Activated CD8-positive, alpha-beta memory T cell treated with anti-CD3 and anti-CD28 coated beads, Interleukin-2, amount 50 U/mL, for 1 hour (primary cell): ENCODE data around the gene ST6GALNAC4.

ENCODE experiments used
- DNase-seq: peaks from one replicate; pipeline ENCODE4 v3.0.0-alpha.2; 2020; ENCODE audit errors: extremely low read depth

ST6GALNAC4 gene

GRCh38 chr9:127916720-127917581 lies at the start of gene ST6GALNAC4:
TSS of gene ST6GALNAC4 (minus strand) at chr9:127917041. CDS start at chr9:127916419, 622 bp downstream.
- DNase-seq, result peak; percentile 69

GRCh38 chr9:127965953-127966352 lies 49.1 kb upstream of the ST6GALNAC4 start:
- DNase-seq, result no peak

- DNase-seq, result no peak
Observed at GRCh38 chr9:127963359-127964064, 46.7 kb upstream of the ST6GALNAC4 start.

GRCh38 chr9:127963041-127963358 lies 46.2 kb upstream of the ST6GALNAC4 start:
- DNase-seq, result no peak

GRCh38 chr9:127962278-127962677 lies 45.4 kb upstream of the ST6GALNAC4 start:
- DNase-seq, result no peak

GRCh38 chr9:127961613-127962155 lies 44.8 kb upstream of the ST6GALNAC4 start:
- no peak for DNase-seq

- no peak for DNase-seq
Observed at GRCh38 chr9:127961155-127961490, 44.3 kb upstream of the ST6GALNAC4 start.

- DNase-seq, result no peak
Observed at GRCh38 chr9:127960410-127961154, 43.7 kb upstream of the ST6GALNAC4 start.

GRCh38 chr9:127959841-127960409 lies 43.1 kb upstream of the ST6GALNAC4 start:
- DNase-seq, result no peak

GRCh38 chr9:127959398-127959797 lies 42.6 kb upstream of the ST6GALNAC4 start:
- DNase-seq, result no peak

- DNase-seq, result no peak
Observed at GRCh38 chr9:127958728-127959127, 41.9 kb upstream of the ST6GALNAC4 start.

GRCh38 chr9:127955294-127956015 lies 38.6 kb upstream of the ST6GALNAC4 start:
- peak; percentile 79 for DNase-seq

- no peak for DNase-seq
Observed at GRCh38 chr9:127954831-127955293, 38.0 kb upstream of the ST6GALNAC4 start.

- no peak for DNase-seq
Observed at GRCh38 chr9:127953768-127954505, 37.1 kb upstream of the ST6GALNAC4 start.

GRCh38 chr9:127953154-127953553 lies 36.3 kb upstream of the ST6GALNAC4 start:
- DNase-seq, result no peak

GRCh38 chr9:127950513-127951289 lies 33.9 kb upstream of the ST6GALNAC4 start:
- no peak for DNase-seq

GRCh38 chr9:127949827-127950512 lies 33.1 kb upstream of the ST6GALNAC4 start:
- no peak for DNase-seq

- DNase-seq, result no peak
Observed at GRCh38 chr9:127947841-127948710, 31.2 kb upstream of the ST6GALNAC4 start.
